Cardiac fibroblast (primary cell): ENCODE results near the gene CORO6.

Experiments used
- DNase-seq, 2 donors: peaks; one replicate each; pipeline versions ENCODE4 v3.0.0 to v3.0.0-alpha.2; 2010; ENCODE audit warnings: low read depth in 2 of 2
- H3K4me3 ChIP-seq, 2 donors: replicated peaks in 1 of 2; 1 replicate in 1 of 2; 2 replicates in 1 of 2; pipeline ENCODE4 v1.5.1; 2011; ENCODE audit warnings: low read depth in 2 of 2, low read length in 2 of 2, mild to moderate bottlenecking in 2 of 2, moderate library complexity in 1 of 2
- TF ChIP-seq, protein P1 (sequence below): IDR thresholded peaks from one replicate; pipeline ENCODE4 v1.5.1; 2011; ENCODE audit warnings: low read depth, mild to moderate bottlenecking, low read length, inconsistent platforms

Gene CORO6

DNA sequence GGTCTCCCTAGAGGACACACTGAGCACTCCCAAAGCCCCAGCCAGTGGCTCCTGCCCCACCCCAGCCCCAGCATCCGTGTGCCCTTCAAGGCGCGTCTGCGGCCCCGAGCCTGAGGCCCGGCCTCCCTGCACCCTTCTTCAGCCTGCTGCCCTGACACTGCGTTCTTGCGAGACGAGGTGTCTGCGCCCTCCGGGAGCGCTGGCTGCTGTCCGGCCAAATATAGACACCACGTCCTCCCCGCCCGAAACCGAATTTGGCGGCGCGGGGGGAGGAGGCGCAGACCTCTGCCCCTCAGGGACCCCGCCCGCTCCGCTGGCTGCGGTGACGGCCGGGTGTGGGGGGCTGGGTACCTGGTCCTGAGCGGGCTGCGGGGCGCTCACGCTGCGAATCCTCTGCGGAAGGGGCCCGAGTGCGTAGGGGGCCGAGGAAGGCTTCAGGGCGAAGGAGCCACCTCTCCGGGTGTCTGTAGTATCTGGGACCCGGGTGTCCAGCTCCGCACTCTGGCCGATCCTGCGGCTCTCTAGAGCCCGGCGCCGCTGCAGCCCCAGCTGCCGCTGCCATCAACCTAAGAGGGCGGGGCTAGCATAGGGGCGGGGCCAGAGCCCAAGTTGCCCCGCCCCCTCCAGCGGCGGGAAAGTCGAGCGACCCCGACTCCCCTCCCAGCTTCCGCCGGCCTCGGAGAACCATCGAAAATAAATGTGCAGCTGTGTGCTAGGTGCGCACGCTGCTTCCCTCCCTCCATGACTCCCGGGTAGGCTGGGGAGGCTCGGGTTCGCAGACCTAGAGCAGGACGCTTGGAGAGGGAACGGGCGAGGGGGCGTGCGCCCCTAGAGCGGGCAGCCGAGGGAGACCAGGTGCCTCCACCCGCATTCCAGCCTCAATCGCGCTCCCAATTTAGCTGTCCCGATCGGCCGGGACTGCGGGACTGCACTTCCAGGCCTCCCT is at the start of gene CORO6:
TSS of gene CORO6 (minus strand) at position 576 of the 946 bp plus-strand sequence. CDS start 1,491 bp downstream, outside the sequence.
- TF ChIP-seq, protein P1, sequence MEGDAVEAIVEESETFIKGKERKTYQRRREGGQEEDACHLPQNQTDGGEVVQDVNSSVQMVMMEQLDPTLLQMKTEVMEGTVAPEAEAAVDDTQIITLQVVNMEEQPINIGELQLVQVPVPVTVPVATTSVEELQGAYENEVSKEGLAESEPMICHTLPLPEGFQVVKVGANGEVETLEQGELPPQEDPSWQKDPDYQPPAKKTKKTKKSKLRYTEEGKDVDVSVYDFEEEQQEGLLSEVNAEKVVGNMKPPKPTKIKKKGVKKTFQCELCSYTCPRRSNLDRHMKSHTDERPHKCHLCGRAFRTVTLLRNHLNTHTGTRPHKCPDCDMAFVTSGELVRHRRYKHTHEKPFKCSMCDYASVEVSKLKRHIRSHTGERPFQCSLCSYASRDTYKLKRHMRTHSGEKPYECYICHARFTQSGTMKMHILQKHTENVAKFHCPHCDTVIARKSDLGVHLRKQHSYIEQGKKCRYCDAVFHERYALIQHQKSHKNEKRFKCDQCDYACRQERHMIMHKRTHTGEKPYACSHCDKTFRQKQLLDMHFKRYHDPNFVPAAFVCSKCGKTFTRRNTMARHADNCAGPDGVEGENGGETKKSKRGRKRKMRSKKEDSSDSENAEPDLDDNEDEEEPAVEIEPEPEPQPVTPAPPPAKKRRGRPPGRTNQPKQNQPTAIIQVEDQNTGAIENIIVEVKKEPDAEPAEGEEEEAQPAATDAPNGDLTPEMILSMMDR, result no peak
- H3K4me3 ChIP-seq, result peak within 1 kb of the TSS; percentile 72 to 76
- DNase-seq, result peak; percentile 47 to 49

DNA sequence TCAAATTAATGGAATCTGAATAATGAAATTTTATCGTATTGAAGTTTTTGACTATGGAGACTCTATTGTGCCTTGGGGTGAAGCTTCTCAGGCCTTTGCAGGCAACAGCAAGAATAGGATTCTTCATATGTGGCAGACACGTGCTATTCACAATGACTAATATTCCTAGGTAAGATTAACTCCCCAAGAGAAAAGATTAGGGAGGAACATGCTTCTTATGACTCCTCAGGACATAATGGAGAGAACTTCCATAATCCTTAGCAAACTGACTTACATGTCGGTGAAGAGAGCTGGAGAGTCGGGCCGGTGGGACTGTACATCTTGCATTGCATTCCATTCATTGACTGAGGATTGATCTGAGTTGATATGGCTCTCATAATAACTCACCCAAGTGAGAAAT is 48.9 kb upstream of the CORO6 start:
- no peak for DNase-seq
- TF ChIP-seq, protein P1, result no peak

DNA sequence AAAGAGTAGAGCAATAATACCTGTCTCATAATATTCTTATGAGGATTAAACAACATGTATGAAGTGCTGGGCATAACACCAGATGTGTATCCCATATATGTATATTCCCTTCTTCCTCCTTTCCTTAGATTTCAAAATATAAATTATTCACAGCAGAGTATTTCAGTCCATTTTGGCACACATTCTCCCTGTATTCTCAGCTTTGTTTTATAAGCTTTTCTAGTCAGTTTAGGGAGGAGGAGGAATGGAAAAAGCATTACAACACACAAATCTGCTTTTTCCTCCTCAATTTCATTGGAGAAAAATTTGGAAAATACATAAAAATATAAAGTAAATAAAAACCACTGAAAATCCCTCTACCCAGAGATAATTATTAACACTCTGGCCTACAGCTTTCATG is 46.6 kb upstream of the CORO6 start:
- no peak overlapping the region for H3K4me3 ChIP-seq
- TF ChIP-seq, protein P1, result no peak
- no peak for DNase-seq

More for the DNA sequence above, 48.9 kb upstream of the CORO6 start:
- no peak overlapping the region for H3K4me3 ChIP-seq

DNA sequence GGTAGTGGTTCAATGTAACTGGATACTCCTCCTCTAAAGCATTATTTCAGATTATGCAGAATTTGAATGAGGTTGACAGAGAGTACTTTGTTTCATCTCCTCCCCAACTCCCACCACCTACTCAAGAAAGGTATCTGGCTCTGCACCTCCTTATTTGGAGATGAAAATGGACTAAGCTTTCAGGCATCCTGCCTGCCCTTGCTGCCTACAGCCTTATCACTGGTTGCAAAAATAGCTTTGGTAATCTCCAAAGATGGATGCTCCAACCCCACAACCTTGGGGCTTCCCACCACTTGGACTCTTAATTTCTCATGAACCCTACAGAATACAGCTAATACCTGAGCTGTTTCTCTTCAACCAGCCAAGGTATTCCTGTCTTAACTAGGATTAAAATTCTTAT is 45.3 kb upstream of the CORO6 start:
- no peak for DNase-seq
- TF ChIP-seq, protein P1, result no peak
- no peak overlapping the region for H3K4me3 ChIP-seq

DNA sequence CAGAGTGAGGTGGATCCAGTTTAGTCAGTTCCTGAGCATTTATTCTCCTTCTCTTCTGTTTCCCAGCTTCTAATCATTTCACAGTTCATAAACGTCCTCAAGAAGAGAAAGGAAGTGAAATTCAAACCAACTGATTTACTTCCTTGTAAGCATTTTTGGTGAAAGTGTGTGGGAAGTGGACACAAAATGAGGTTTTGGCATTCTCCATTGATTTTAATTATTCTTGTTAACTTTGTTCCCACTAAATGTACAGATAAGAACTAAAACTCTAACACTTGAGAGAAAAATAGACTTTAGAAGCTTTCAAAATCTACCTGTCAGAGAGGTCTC is 42.7 kb upstream of the CORO6 start:
- no peak overlapping the region for H3K4me3 ChIP-seq
- TF ChIP-seq, protein P1, result no peak
- no peak for DNase-seq

DNA sequence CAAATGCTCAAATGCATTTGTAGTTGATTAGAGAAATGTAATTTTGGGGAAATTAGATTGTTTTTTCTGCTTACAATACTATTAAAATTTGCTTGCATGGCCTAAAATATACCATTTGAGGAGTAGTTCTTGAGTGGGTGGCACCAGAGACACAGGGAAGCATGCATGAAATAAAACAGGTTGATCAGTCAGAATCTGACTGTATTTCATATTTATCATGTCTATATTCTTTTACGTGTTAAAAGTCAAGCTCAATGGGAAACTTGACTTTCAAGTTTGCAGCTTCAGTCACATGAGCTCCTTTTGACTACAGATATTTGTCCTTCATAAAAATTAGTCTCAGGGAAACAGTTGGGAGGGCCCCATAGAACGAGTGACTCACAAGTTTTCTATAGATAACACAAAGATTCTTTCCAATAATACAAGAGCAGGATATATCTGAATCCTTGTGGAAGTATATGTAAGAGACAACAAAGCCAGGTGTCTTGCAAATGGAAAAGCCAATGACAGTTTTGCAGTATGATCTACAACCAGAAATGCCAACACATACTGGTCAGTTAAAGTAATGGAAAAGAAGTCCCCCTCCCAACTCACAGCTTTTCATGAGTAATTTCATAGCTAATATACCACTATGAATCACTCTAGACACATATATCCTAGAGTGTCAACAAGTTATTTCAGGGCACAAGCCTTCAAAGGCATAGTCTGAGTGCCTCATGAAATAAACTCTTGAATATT is 42.2 kb upstream of the CORO6 start:
- peak; percentile 44 to 74 for DNase-seq
- TF ChIP-seq, protein P1, result no peak
- H3K4me3 ChIP-seq, result no peak overlapping the region
